CD8-positive, alpha-beta memory T cell (primary cell): ENCODE data around the gene PPM1H. TPM values are rescaled to one million over a fixed set of nuclear protein-coding genes. Genes with fewer than 3 reads are reported as not detected.
"Not testable (repeated sequence)": the region's sequence is repeated elsewhere in the genome, so short reads cannot be mapped to it uniquely, and the experiment has no call there.

ENCODE experiments used
- CTCF ChIA-PET: fragments of 350-600 bp; sonication (Branson Sonifier 250); formaldehyde crosslinking; loops from one replicate; lab custom pipeline; 2021; ENCODE audit warnings: antibody characterized with exemption; lab: Charles Lee
- POLR2A ChIA-PET: fragments of 350-600 bp; sonication (Branson Sonifier 250); formaldehyde crosslinking; loops from one replicate; lab custom pipeline; 2021; ENCODE audit warnings: antibody characterized with exemption; lab: Charles Lee
- DNase-seq, 5 donors: peaks; one replicate each; pipeline versions ENCODE4 v3.0.0 to v3.0.0-alpha.2; 2020 to 2022; ENCODE audit warnings: mixed read lengths in 1 of 5
- H3K27ac ChIP-seq: one replicate; pipeline ENCODE4 v1.7.0; 2013; ENCODE audit warnings: low read depth, mild to moderate bottlenecking, low read length, moderate library complexity
- H3K27me3 ChIP-seq: 2 replicates; pipeline ENCODE4 v1.7.0; 2013; ENCODE audit warnings: low read length, mild to moderate bottlenecking; ENCODE audit not compliant: insufficient read depth, poor library complexity, severe bottlenecking
- H3K36me3 ChIP-seq: 2 replicates; pipeline ENCODE4 v1.7.0; 2013; ENCODE audit warnings: mild to moderate bottlenecking, low read length, moderate library complexity; ENCODE audit not compliant: insufficient read depth
- H3K4me1 ChIP-seq: 2 replicates; pipeline ENCODE4 v1.7.0; 2013; ENCODE audit warnings: mild to moderate bottlenecking, low read length, moderate library complexity; ENCODE audit not compliant: insufficient read depth
- H3K4me3 ChIP-seq: 2 replicates; pipeline ENCODE4 v1.7.0; 2013; ENCODE audit warnings: mild to moderate bottlenecking, low read length
- H3K9me3 ChIP-seq: 2 replicates; pipeline ENCODE4 v1.7.0; 2013; ENCODE audit warnings: mild to moderate bottlenecking, low read length
- H3K27ac Mint-ChIP-seq, 8 donors: one replicate each; pipeline ENCODE4 v1.8.0; 2020 to 2021; ENCODE audit warnings: mixed read lengths in 8 of 8, mild to moderate bottlenecking in 6 of 8, inconsistent platforms in 3 of 8, moderate library complexity in 3 of 8
- H3K27me3 Mint-ChIP-seq, 2 donors: one replicate each; pipeline ENCODE4 v1.8.0; 2020 to 2021; ENCODE audit warnings: mixed read lengths in 2 of 2, mild to moderate bottlenecking in 1 of 2, moderate library complexity in 1 of 2
- H3K36me3 Mint-ChIP-seq, 3 donors: one replicate each; pipeline ENCODE4 v1.8.0; 2020 to 2021; ENCODE audit warnings: mixed read lengths in 3 of 3, inconsistent platforms in 1 of 3, mild to moderate bottlenecking in 1 of 3
- H3K4me1 Mint-ChIP-seq, 3 donors: one replicate each; pipeline ENCODE4 v1.8.0; 2020 to 2021; ENCODE audit warnings: mixed read lengths in 3 of 3, inconsistent platforms in 1 of 3, mild to moderate bottlenecking in 1 of 3
- H3K4me3 Mint-ChIP-seq, 7 donors: one replicate each; pipeline ENCODE4 v1.8.0; 2020 to 2021; ENCODE audit warnings: mixed read lengths in 7 of 7, mild to moderate bottlenecking in 6 of 7, moderate library complexity in 4 of 7, inconsistent platforms in 2 of 7
- H3K9me3 Mint-ChIP-seq, 5 donors: one replicate each; pipeline ENCODE4 v1.8.0; 2020 to 2022; ENCODE audit warnings: mixed read lengths in 5 of 5, mild to moderate bottlenecking in 3 of 5, moderate library complexity in 2 of 5, inconsistent platforms in 1 of 5
- polyA plus RNA-seq: library from polyadenylated mRNA; unstranded; fragments of 300-500 nt; fragmentation: Illumina TruSeq; gene quantifications from one replicate; pipeline ENCODE4 v1.2.3, GENCODE V29; 2021
- total RNA-seq, 2 experiments: library from RNA; stranded (reverse); gene quantifications; one replicate each; pipeline ENCODE4 v1.2.3, GENCODE V29; 2021

PPM1H gene
- total and polyA plus RNA-seq, 3 experiments from 2014 or later = 0.13 TPM; not detected in 1

DNA sequence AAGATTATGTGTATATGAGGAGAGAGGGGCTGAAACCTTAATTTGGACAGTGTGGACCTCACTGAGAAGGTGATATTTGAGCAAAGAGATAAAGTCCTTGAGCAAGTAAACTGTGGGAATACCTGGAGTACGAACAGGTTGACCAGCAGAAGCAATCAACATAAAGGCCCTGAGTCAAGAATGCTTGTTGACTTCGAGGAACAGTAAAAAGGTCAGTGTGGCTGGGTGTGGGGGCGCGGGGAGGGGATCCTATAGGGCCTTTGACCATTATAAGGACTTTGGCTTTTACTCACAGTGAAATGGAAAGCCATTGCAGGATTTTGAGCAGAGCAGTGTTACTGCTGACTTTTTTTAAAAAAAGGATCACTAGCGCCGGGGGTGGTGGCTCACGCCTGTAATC lies 34.7 kb upstream of the PPM1H start:
- no peaks in the 10 kb centered on the region for H3K36me3 ChIP-seq
- Mint-ChIP-seq H3K27ac (no peak overlapping the region), H3K27me3 (peaks cover 0 to 3% of the 10 kb centered on the region in 2 donors), H3K4me1 (no peaks in the 10 kb centered on the region), H3K4me3 (no peak overlapping the region), H3K36me3 (no peaks in the 10 kb centered on the region), H3K9me3 (no peaks in the 10 kb centered on the region)
- DNase-seq = no peak
- H3K4me1 ChIP-seq = no peaks in the 10 kb centered on the region
- H3K4me3 ChIP-seq = no peak overlapping the region
- POLR2A ChIA-PET = no interaction called here
- H3K27ac ChIP-seq = no peak overlapping the region
- CTCF ChIA-PET = no interaction called here
- H3K27me3 ChIP-seq = no peaks in the 10 kb centered on the region
- H3K9me3 ChIP-seq = no peaks in the 10 kb centered on the region

DNA sequence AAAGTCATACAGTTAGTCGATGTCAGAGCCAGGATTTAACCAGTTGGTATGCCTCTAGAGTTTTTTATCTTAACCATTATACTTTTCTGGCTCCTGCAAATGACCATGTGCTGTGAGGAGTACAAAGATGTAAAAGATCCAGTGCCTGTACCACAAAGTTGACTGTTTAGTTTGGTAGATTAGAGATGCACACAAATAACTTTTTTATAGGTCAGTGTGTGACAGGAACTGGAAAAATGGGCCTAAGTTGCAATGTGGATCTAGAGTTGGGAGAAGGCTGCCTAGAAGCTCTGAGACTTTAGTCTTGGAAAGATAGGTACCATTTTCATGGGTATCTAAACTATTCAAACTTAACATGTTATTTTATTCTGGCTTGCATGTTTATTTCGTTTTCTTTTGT lies 32.8 kb upstream of the PPM1H start:
- no peak for DNase-seq
- Mint-ChIP-seq H3K9me3 (no peaks in the 10 kb centered on the region), H3K4me1 (no peaks in the 10 kb centered on the region), H3K36me3 (no peaks in the 10 kb centered on the region), H3K27me3 (peaks cover 0 to 4% of the 10 kb centered on the region in 2 donors), H3K27ac (no peak overlapping the region), H3K4me3 (no peak overlapping the region)
- no peaks in the 10 kb centered on the region for H3K4me1 ChIP-seq
- no peaks in the 10 kb centered on the region for H3K27me3 ChIP-seq
- no peak overlapping the region for H3K4me3 ChIP-seq
- H3K9me3 ChIP-seq = no peaks in the 10 kb centered on the region
- H3K27ac ChIP-seq = no peak overlapping the region
- POLR2A ChIA-PET = no interaction called here
- CTCF ChIA-PET = no interaction called here
- no peaks in the 10 kb centered on the region for H3K36me3 ChIP-seq

DNA sequence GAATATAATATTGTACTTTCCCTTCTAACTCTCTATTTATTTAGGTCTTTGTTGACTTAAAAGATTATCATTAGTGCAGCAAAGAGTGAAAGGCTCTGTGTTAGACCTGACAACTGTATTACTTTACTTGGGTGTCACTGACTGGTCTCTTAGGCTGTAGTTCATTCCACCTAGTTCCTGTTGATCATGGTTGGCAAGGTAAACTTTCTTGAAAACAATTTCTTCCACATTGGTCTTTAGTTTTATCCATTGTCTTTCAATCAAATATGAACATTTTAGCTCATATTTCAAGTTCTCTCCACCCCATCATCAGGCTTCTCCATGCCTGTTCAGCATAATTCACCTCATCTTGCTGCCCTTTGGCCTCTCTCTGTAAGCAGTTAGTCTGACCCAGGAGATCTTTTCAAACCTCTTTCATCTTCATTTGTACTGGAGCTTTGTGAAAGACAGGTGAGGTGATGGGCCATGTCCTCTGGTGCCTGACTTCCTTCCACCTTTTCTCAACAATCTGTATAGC lies 32.1 kb upstream of the PPM1H start:
- no peaks in the 10 kb centered on the region for H3K36me3 Mint-ChIP-seq
- Histone ChIP-seq H3K4me1 (no peaks in the 10 kb centered on the region), H3K36me3 (no peaks in the 10 kb centered on the region), H3K4me3 (no peak overlapping the region), H3K27ac (no peak overlapping the region), H3K9me3 (no peaks in the 10 kb centered on the region), H3K27me3 (no peaks in the 10 kb centered on the region)
- peaks cover 0 to 4% of the 10 kb centered on the region in 2 donors for H3K27me3 Mint-ChIP-seq
- H3K9me3 Mint-ChIP-seq = peaks cover 0 to 2% (median 0%) of the 10 kb centered on the region in 5 donors
- ChIA-PET CTCF (no interaction called here), POLR2A (no interaction called here)
- H3K4me3 Mint-ChIP-seq = no peak overlapping the region
- no peak overlapping the region for H3K27ac Mint-ChIP-seq
- no peaks in the 10 kb centered on the region for H3K4me1 Mint-ChIP-seq
- no peak for DNase-seq

DNA sequence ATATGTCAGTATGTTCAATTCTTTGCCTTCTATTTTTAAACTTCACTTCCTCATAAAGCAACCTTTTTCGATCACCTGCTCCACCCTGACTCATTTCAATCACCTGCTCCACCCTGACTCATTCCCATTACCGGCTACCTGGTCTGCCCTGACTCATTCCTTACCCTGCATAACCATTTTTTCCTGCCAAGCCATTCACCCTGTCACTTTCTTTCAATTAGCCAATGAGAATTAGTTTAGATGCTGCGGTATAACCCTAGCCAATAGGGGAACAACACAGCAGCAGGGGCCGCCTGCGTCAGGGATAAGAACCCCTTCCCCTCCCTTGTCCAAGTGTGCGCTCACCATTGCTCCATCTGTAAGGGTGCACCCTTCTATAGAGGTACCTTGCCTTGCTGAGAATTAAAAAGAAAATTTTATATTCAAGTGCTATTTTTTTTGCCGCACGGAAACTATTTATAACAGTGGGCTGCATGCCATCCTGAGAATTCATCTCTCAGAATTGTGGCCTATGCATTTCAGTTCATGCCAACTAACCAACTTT lies 31.6 kb upstream of the PPM1H start:
- DNase-seq, H3K36me3 ChIP-seq, H3K36me3 Mint-ChIP-seq, H3K4me1 Mint-ChIP-seq, H3K27me3 Mint-ChIP-seq, H3K4me3 ChIP-seq, H3K4me3 Mint-ChIP-seq, H3K27ac ChIP-seq, H3K9me3 Mint-ChIP-seq, CTCF ChIA-PET, H3K9me3 ChIP-seq, H3K4me1 ChIP-seq, H3K27me3 ChIP-seq, POLR2A ChIA-PET, H3K27ac Mint-ChIP-seq: not testable (repeated sequence)

DNA sequence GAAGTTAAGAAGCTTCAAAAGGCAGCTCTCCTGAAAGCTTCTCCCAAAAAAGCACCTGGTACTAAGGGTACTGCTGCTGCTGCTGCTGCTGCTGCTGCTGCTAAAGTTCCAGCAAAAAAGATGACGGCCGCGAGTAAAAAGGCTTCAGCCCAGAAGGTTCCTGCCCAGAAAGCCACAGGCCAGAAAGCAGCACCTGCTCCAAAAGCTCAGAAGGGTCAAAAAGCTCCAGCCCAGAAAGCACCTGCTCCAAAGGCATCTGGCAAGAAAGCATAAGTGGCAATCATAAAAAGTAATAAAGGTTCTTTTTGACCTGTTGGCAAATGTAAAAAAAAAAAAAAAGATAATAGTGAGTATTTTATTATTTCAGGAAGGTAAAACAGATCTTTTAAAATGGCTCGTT lies 30.8 kb upstream of the PPM1H start:
- H3K27ac Mint-ChIP-seq, H3K36me3 ChIP-seq, H3K27ac ChIP-seq, H3K4me1 Mint-ChIP-seq, CTCF ChIA-PET, H3K4me3 Mint-ChIP-seq, H3K9me3 ChIP-seq, DNase-seq, H3K4me1 ChIP-seq, H3K27me3 ChIP-seq, POLR2A ChIA-PET, H3K36me3 Mint-ChIP-seq, H3K4me3 ChIP-seq, H3K9me3 Mint-ChIP-seq, H3K27me3 Mint-ChIP-seq: not testable (repeated sequence)

DNA sequence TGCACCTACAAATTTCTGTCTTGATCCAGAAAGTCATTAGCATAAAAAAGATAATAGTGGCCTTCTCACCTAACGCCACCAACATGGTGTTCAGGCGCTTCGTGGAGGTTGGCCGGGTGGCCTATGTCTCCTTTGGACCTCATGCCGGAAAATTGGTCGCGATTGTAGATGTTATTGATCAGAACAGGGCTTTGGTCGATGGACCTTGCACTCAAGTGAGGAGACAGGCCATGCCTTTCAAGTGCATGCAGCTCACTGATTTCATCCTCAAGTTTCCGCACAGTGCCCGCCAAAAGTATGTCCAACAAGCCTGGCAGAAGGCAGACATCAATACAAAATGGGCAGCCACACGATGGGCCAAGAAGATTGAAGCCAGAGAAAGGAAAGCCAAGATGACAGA lies 30.3 kb upstream of the PPM1H start:
- H3K27ac ChIP-seq, H3K4me3 Mint-ChIP-seq, CTCF ChIA-PET, POLR2A ChIA-PET, H3K27me3 Mint-ChIP-seq, DNase-seq, H3K4me1 ChIP-seq, H3K4me3 ChIP-seq, H3K27me3 ChIP-seq, H3K9me3 Mint-ChIP-seq, H3K36me3 Mint-ChIP-seq, H3K9me3 ChIP-seq, H3K4me1 Mint-ChIP-seq, H3K36me3 ChIP-seq: not testable (repeated sequence)
- peak overlapping the region in 1 of 8 donors; percentile 15 for H3K27ac Mint-ChIP-seq

DNA sequence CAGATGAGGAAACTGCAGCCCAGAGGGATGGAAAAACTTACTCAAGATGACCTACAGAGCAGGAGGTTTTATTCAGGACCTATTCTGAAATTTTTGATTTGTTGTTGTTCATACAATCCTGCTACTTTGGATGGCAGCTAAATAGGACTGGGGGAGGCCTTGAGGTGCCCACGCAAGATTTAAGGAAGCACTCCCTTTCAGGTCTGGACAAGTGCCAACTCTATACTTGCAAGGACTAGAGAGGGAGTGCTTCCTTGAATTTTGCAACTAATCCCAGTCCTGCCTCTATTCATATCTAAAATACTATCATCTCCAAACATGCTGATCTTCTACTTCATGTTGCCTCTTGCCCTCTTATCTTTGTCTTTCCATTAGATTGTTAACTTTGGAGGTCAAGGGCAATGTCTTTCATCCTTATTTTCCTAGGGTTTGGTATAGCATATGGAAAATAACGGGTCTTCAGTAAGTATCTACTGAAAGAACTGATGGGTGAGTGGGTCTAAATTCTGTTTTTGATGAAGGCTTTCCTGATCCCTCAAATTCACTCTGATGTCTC lies 28.6 kb upstream of the PPM1H start:
- Histone ChIP-seq H3K27ac (no peak overlapping the region), H3K27me3 (no peaks in the 10 kb centered on the region), H3K4me1 (no peaks in the 10 kb centered on the region), H3K36me3 (no peaks in the 10 kb centered on the region), H3K9me3 (no peaks in the 10 kb centered on the region), H3K4me3 (no peak overlapping the region)
- H3K27ac Mint-ChIP-seq = no peak overlapping the region
- CTCF ChIA-PET = no interaction called here
- POLR2A ChIA-PET = no interaction called here
- peaks cover 0 to 2% (median 0%) of the 10 kb centered on the region in 5 donors for H3K9me3 Mint-ChIP-seq
- peaks cover 0 to 2% of the 10 kb centered on the region in 2 donors for H3K27me3 Mint-ChIP-seq
- H3K4me3 Mint-ChIP-seq = no peak overlapping the region
- H3K4me1 Mint-ChIP-seq = no peaks in the 10 kb centered on the region
- no peaks in the 10 kb centered on the region for H3K36me3 Mint-ChIP-seq
- DNase-seq = no peak

DNA sequence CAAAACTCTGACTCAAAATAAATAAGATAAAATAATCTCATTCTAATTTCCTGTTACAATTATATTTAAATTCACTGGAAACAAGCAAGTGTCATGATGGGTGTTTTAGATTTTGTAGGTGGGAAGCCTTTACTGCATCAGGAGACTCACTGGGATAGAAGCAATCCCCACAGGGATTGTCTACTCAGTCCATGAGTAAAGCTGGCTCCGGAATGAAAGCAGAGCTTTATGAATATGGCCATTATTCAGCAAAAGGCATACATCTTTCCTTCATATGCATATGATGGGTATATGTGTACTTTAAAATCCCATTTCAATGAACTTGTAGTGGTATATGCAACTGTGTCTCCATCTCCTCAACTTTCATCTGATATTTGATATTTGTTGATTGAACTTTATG lies 25.4 kb upstream of the PPM1H start:
- no peak overlapping the region for H3K4me3 Mint-ChIP-seq
- no peaks in the 10 kb centered on the region for H3K9me3 ChIP-seq
- H3K27ac Mint-ChIP-seq = no peak overlapping the region
- H3K27me3 Mint-ChIP-seq = peaks cover 0 to 2% of the 10 kb centered on the region in 2 donors
- no peak for DNase-seq
- no peaks in the 10 kb centered on the region for H3K4me1 Mint-ChIP-seq
- H3K36me3 ChIP-seq = no peaks in the 10 kb centered on the region
- H3K27ac ChIP-seq = no peak overlapping the region
- no peak overlapping the region for H3K4me3 ChIP-seq
- no peaks in the 10 kb centered on the region for H3K4me1 ChIP-seq
- ChIA-PET POLR2A (no interaction called here), CTCF (no interaction called here)
- H3K9me3 Mint-ChIP-seq = peaks cover 0 to 2% (median 0%) of the 10 kb centered on the region in 5 donors
- no peaks in the 10 kb centered on the region for H3K36me3 Mint-ChIP-seq
- H3K27me3 ChIP-seq = no peaks in the 10 kb centered on the region
